NOMO-1 treated with dmso at 0.1 percent for 144 hours (cell line): ENCODE measurements around the gene AKAP7.

ENCODE experiments used
- DNase-seq: peaks from one replicate; lab custom pipeline; 2025; ENCODE audit not compliant: unreplicated experiment; lab: John Stamatoyannopoulos, UW

Gene AKAP7

DNA sequence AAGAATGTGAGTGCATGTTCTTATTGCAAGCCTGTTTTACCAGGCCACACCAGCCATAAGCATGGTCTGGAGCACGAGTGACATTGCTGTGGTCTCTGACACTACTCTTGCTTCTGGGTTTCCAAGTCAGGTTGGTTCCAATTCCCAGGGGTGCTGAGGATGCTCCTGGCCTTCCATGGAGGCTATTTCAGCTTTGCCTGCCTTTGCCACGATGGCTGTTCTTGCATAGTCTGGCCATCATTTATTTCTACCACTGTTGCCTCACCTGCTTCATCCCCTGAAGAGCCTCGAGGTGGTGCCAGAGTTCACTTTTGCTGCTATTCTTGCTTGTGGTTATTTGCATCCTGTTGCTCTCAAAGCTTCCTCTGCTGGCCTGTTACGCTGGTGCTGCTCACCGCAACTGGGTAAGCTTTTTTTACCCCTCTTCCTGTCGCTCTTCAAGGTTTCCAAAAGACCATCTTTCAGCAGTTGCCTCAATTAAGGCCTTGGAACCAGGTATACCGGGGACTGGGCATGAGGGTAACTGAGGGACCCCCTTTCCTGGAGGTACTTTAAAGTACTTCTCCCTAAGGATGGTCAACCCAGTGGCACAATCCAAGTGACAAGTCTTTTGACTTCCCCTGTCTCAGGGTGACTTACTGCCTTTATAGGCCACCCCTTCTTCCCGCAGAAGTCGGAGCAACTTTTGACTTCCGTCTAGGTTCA, 64.5 kb downstream of the AKAP7 start:
- DNase-seq, result peak; percentile 93

GRCh38 chr6:131205481-131206244, 70.4 kb downstream of the AKAP7 start:
- DNase-seq, result no peak

DNA sequence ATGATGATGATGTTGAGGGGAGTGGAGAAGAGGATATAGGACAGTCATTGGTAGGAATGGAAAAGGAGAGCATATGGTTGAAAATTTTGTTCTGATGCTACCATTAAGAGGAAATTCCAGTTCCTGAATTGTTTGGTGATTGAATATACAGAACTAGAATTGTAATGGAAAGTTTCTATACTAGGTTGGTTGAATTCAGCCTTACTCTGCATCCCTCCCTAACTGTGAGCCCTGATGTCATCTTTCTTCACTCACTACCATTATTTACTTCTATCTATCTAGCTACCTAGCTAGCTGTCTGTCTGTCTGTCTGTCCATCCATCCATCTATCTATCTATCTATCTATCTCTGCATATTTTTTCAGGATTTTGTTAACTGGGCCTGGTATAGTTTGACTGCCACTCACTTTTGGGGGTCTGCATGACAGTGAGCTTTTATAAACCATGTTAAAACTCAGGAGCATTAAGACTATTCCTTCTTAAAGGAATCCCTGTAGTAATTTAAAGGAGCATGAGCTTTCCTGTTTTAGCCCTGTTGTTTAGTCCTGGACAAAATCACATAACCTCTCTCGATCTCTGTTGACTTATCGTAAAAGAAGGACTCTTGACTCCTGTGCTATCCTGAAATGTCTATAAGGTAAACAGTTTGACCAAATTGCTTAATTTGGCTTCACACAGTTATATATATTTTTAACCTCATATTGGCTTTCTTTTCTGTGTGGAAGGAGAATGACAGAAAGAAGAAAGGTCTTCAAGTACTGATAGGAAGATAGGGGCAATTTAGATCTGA, 71.4 kb downstream of the AKAP7 start:
- no peak for DNase-seq

- no peak for DNase-seq
Measured at GRCh38 chr6:131208787-131209186, 73.5 kb downstream of the AKAP7 start.

- no peak for DNase-seq
Measured at GRCh38 chr6:131210469-131210868, 75.2 kb downstream of the AKAP7 start.

- DNase-seq, result no peak
Measured at GRCh38 chr6:131212024-131212423, 76.8 kb downstream of the AKAP7 start.

GRCh38 chr6:131212913-131213312, 77.6 kb downstream of the AKAP7 start:
- no peak for DNase-seq

DNA sequence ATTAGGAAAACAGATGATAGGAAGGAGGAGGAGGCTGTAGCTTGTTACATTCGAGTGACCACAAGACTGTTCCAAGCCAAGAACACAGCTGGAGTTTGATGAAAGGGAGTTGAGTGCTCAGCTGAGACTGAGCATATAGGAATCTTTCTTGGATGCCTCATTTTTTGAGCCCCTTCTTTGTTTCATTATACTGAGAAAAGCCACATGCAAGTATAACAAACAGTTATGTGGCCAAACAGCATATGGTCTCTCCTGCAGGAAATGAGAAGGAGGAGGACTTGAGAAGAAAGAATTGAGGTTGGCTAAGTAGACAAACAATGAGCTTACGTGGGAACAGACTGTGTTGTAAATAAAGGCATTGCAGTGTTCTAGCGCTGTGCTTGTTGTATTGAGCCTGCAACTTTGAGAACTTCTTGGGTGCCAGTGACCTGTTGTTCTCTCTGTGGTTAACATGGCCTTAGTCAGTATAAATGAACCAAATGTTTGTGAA, 78.3 kb downstream of the AKAP7 start:
- no peak for DNase-seq

- DNase-seq, result no peak
Measured at GRCh38 chr6:131215219-131215618, 80.0 kb downstream of the AKAP7 start.

DNA sequence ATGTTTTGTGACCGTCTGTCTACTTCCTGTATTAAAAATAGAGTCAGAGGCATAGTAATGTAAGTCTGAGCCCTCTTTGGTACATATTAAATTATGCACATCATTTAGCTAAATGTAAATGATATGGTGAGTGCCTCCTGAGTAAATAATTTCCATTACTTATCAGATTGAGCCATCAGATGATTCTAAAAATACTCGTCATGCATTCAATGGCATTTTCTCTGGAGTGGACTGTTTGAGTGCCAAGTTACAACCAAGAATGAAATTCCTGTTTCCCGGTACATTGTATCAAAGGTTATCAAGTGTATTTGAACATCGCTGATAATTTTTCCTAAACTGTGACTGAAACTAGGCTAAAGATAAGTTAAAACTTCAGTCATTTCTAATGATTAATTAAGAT, 81.0 kb downstream of the AKAP7 start:
- DNase-seq, result no peak

DNA sequence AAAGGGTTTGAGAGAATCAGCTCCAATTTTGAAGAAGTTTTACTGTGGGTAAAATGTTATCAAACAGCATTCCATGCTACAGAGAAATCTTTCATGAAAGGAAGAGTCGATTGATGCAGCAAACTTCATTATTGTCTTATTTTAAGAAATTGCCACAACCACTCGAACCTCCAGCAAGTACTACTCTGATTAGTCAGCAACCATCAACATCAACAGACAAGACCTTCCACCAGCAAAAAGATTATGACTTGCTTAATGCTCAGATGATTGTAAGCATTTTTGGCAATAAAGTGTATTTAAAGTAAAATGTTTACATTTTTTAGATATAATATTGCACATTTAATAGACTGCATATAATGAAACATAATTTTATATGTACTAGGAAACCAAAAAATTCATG, 87.5 kb downstream of the AKAP7 start:
- no peak for DNase-seq

GRCh38 chr6:131223416-131223815, 88.1 kb downstream of the AKAP7 start:
- DNase-seq, result no peak

DNA sequence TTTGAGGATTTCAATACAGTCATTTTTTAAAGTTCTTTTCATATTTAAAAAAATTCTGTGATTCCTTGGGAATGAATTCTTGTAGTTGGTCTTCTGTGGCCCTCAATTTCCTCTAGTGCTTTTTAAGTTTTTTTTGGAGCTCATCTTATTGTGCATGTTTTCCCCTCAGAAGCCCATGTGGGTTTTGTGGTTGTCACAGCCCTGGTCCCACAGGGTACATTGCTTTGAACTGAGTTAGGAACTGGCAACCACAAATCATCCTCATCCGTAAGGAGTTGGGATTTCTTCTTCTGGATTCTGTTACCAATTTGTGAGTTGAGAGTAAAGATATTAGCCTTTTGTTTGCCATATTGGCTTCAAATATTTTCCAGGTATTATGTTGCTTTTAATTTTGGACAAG, 89.9 kb downstream of the AKAP7 start:
- no peak for DNase-seq

- DNase-seq, result no peak
Measured at GRCh38 chr6:131225959-131226358, 90.7 kb downstream of the AKAP7 start.

DNA sequence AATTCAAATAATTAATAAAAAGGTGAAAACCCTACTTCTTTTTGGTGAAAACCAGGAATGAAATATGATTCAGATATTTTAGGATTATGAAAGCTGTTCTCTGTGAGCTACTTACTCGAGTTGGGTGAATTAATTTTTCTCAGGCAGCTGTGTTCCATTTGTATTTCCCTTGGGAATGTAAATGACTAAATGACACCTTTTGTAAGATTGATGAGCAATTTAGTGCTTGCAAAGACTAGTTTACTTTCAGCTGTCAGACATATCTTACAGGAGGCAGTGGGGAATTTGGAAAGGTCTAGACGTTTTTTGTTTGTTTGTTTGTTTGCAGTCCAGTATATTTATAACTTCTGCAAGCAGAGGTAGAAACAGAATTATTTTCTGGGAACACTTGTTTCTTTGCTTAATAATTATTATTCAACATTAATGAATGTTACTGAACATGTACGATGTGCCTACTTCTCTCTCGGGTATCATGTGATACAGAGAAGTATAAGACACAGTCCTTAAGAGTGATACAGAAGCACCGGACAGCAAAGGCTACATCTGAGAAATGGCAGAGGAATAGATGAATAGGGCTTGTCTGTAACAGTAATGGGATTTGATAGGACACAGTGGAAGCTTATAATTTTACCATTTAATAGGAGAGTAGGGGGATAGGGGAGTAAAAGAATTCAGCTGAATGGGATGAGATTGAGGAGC, 91.3 kb downstream of the AKAP7 start:
- no peak for DNase-seq

GRCh38 chr6:131227158-131227543, 91.9 kb downstream of the AKAP7 start:
- DNase-seq, result no peak

- DNase-seq, result no peak
Measured at GRCh38 chr6:131231103-131231502, 95.8 kb downstream of the AKAP7 start.

DNA sequence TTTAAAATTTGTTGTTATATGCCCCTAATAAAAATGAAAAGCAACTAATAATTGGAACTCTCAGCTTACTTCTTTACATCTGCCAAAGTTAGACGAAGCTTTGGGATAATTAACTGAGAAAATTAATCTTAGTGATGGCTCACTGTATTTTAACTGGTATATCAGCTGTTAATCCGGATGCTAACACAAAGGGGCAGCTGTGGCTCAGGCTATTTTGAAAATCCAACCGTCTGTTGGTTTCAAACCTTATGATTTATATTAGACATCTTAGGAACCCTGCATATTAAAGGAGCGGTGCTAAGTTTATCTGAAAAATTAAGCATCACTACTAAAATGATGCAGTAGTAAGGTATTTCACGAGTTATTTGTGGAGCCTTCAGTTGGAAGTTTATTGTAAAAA, 96.6 kb downstream of the AKAP7 start:
- DNase-seq, result no peak

DNA sequence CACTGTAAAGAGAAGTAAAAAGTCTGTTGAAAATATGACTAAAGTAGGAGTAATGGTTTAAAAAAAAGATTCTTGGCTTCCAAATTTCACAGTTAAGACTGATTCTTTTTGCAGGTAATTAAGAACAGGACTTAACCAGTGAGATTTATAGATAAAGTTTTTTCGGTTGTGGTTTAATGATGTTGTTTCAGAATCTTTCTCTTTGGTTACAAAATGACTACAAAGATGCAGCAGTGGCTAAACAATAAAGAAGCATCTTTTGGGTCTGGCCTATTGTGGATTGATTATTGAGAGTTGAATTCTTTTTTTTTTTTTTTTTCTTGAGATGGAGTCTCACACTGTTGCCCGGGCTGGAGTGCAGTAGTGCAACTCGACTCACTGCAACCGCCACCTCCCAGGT, 109.7 kb downstream of the AKAP7 start:
- no peak for DNase-seq

- DNase-seq, result peak; percentile 85
Measured at GRCh38 chr6:131250122-131250521, 114.9 kb downstream of the AKAP7 start.

- DNase-seq, result no peak
Measured at GRCh38 chr6:131250936-131251335, 115.7 kb downstream of the AKAP7 start.
